HCT116 (cell line): Measurements from ENCODE around the gene ARHGAP27. TPM values are rescaled to one million over a fixed set of nuclear protein-coding genes. Genes with fewer than 3 reads are reported as not detected.

Experiments used
- ATAC-seq: fragments of 200-7000 bp; cut with Tn5 transposase; 2 replicates; pipeline ENCODE4 v1.9.1; 2020; ENCODE audit warnings: mild to moderate bottlenecking, moderate library complexity
- BruUV-seq: library from RNA; stranded (reverse); fragments of 400-500 nt; replicated peaks from 2 replicates; lab custom pipeline; 2021; lab: Mats Ljungman, UMichigan
- CTCF ChIA-PET: fragments of 300-600 bp; sonication (Branson Sonifier 250); formaldehyde crosslinking; loops from one replicate; lab custom pipeline; 2021; ENCODE audit warnings: antibody characterized with exemption; lab: Charles Lee
- POLR2A ChIA-PET: fragments of 300-600, 350-600 bp; sonication (Branson Sonifier 250); formaldehyde crosslinking; loops from one replicate; lab custom pipeline; 2021; ENCODE audit warnings: antibody characterized with exemption; lab: Charles Lee
- RAD21 ChIA-PET, 2 experiments: fragments of 300-600 bp; sonication (Branson Sonifier 250); formaldehyde crosslinking; loops; one replicate each; lab custom pipeline; 2023; ENCODE audit warnings: low total read pairs in 2 of 2; ENCODE audit not compliant: uncharacterized antibody in 2 of 2, unreplicated experiment in 2 of 2, low non-redundant PET in 1 of 2; lab: Charles Lee
- DNase-seq: peaks from one replicate; pipeline ENCODE4 v3.0.0-alpha.2; 2010; ENCODE audit warnings: low read depth, low spot score
- H2AFZ ChIP-seq: fragments of 200-600 bp; shearing (Covaris generic), sonication (generic); 2 replicates; pipeline ENCODE4 v1.6.1; 2017; ENCODE audit warnings: low read depth, mixed run types, mixed read lengths, antibody characterized with exemption, low read length; ENCODE audit not compliant: poor library complexity, severe bottlenecking
- H3K27ac ChIP-seq: 2 replicates; pipeline ENCODE4 v1.5.1; 2012; ENCODE audit warnings: low read depth, low read length
- H3K27me3 ChIP-seq: fragments of 200-600 bp; sonication (generic); 2 replicates; pipeline ENCODE4 v1.6.1; 2016; ENCODE audit warnings: mixed run types, low read length, mixed read lengths; ENCODE audit not compliant: insufficient read depth
- H3K36me3 ChIP-seq, 2 experiments: fragments of 200-500 bp in 1 of 2; fragments of 200-600 bp in 1 of 2; sonication (Bioruptor generic) in 1 of 2; sonication (generic) in 1 of 2; 2 replicates each; pipeline versions ENCODE4 v1.5.1 to v1.6.1; 2014 to 2016; ENCODE audit warnings: low read length in 2 of 2, inconsistent platforms in 1 of 2, mixed read lengths in 1 of 2, mixed run types in 1 of 2; ENCODE audit not compliant: insufficient read depth in 2 of 2, control insufficient read depth in 1 of 2
- H3K4me1 ChIP-seq, 2 experiments: fragments of 200-600 bp in 1 of 2; sonication (generic) in 1 of 2; 2 replicates each; pipeline versions ENCODE4 v1.5.1 to v1.6.1; 2012 to 2017; ENCODE audit warnings: low read length in 2 of 2, inconsistent platforms in 1 of 2, mild to moderate bottlenecking in 1 of 2, mixed read lengths in 1 of 2, mixed run types in 1 of 2, moderate library complexity in 1 of 2; ENCODE audit not compliant: insufficient read depth in 2 of 2, control insufficient read depth in 1 of 2
- H3K4me2 ChIP-seq: fragments of 200-600 bp; sonication (generic); 2 replicates; pipeline ENCODE4 v1.6.1; 2017; ENCODE audit warnings: mixed run types, low read length, mixed read lengths
- H3K4me3 ChIP-seq, 2 experiments: fragments of 200-600 bp in 1 of 2; sonication (generic) in 1 of 2; replicated peaks in 1 of 2; 2 replicates each; pipeline ENCODE4 v1.5.1; 2011 to 2016; ENCODE audit warnings: low read length in 2 of 2, control low read depth in 1 of 2, low read depth in 1 of 2, mild to moderate bottlenecking in 1 of 2, mixed read lengths in 1 of 2, mixed run types in 1 of 2
- H3K79me2 ChIP-seq: fragments of 200-600 bp; sonication (generic); 2 replicates; pipeline ENCODE4 v1.6.1; 2017; ENCODE audit warnings: mild to moderate bottlenecking, mixed run types, low read length, moderate library complexity, mixed read lengths; ENCODE audit not compliant: insufficient read depth
- H3K9ac ChIP-seq: fragments of 200-600 bp; sonication (generic); 2 replicates; pipeline ENCODE4 v1.6.1; 2016; ENCODE audit warnings: low read length, mixed read lengths
- H3K9me2 ChIP-seq: fragments of 200-600 bp; sonication (generic), shearing (Covaris generic); 2 replicates; pipeline ENCODE4 v1.6.1; 2017; ENCODE audit warnings: mixed run types, mild to moderate bottlenecking, moderate library complexity; ENCODE audit not compliant: insufficient read depth
- H3K9me3 ChIP-seq, 2 experiments: fragments of 200-500 bp in 1 of 2; fragments of 200-600 bp in 1 of 2; sonication (Bioruptor generic) in 1 of 2; sonication (generic) in 1 of 2; 2 replicates each; pipeline ENCODE4 v1.6.1; 2014 to 2017; ENCODE audit warnings: low read length in 2 of 2, mixed read lengths in 2 of 2, inconsistent platforms in 1 of 2, low read depth in 1 of 2, mild to moderate bottlenecking in 1 of 2, mixed run types in 1 of 2, moderate library complexity in 1 of 2; ENCODE audit not compliant: control insufficient read depth in 1 of 2, insufficient read depth in 1 of 2
- H4K20me1 ChIP-seq: fragments of 200-600 bp; sonication (generic), shearing (Covaris generic); 2 replicates; pipeline ENCODE4 v1.6.1; 2017; ENCODE audit warnings: mixed run types, mild to moderate bottlenecking, moderate library complexity; ENCODE audit not compliant: insufficient read depth
- CEBPB ChIP-seq: IDR thresholded peaks from 2 replicates; pipeline ENCODE4 v1.6.1; 2012; ENCODE audit warnings: low read depth
- POLR2AphosphoS5 ChIP-seq: IDR thresholded peaks from 2 replicates; pipeline ENCODE4 v1.6.1; 2011; ENCODE audit warnings: mild to moderate bottlenecking, low read depth, low read length, moderate library complexity
- REST ChIP-seq: IDR thresholded peaks from 2 replicates; pipeline ENCODE4 v1.6.1; 2012; ENCODE audit warnings: low read depth
- SP1 ChIP-seq: IDR thresholded peaks from 2 replicates; pipeline ENCODE4 v1.6.1; 2012; ENCODE audit warnings: low read depth
- ZFX ChIP-seq: fragments of 450-650 bp; IDR thresholded peaks from 2 replicates; pipeline ENCODE4 v1.6.1; 2017
- intact Hi-C: fragments of 100-400 bp; cut with micrococcal nuclease; formaldehyde crosslinking; loops from 2 replicates; pipeline ENCODE4 v1.10.0; 2022
- total RNA-seq: library from RNA; stranded (reverse); gene quantifications from one replicate; pipeline ENCODE4 v1.2.1, GENCODE V29; 2021; ENCODE audit not compliant: unreplicated experiment

Gene ARHGAP27
- total RNA-seq, 1 experiment from 2014 or later: 46.7 TPM

GRCh38 chr17:45423304-45423974, 9.2 kb downstream of the ARHGAP27 start:
- Histone ChIP-seq H4K20me1 (no peaks in the 10 kb centered on the region), H3K4me2 (peak overlapping the region; percentile 95), H3K9me3 (no peaks in the 10 kb centered on the region), H3K4me3 (peak overlapping the region; percentile 64 to 77), H3K36me3 (peaks cover 3% of the 10 kb centered on the region in 2 experiments; a peak in 2 of 4 replicates), H3K27ac (0 out of 2 replicates have a peak overlapping the region, but pooled peaks have one; percentile 34), H2AFZ (no peak overlapping the region), H3K9ac (peak overlapping the region; percentile 90; the same call in 1 of the 2 replicates), H3K79me2 (peaks cover 56% of the 10 kb centered on the region), H3K4me1 (peaks cover 14 to 41% of the 10 kb centered on the region in 2 experiments; a peak in 3 of 4 replicates), H3K9me2 (no peaks in the 10 kb centered on the region), H3K27me3 (no peaks in the 10 kb centered on the region)
- ChIA-PET RAD21 (no interaction called here), POLR2A (no interaction called here), CTCF (interaction anchor here (4.4 kb wide), 1 partner anchor 28 kb away, joined by 58 read pairs; no protein-coding TSS in a partner anchor)
- TF ChIP-seq SP1 (no peak), POLR2AphosphoS5 (no peak), REST (no peak), CEBPB (no peak), ZFX (no peak)
- DNase-seq (no peak), ATAC-seq (no peak)
- intact Hi-C loops: no loop called here
- BruUV-seq: no TSS peak
